ENCODE results near the gene PLCB1. TPM values are rescaled to one million over a fixed set of nuclear protein-coding genes. Genes with fewer than 3 reads are reported as not detected.

PLCB1 gene
- total RNA-seq, 1 experiment from 2014 or later, result not detected

DNA sequence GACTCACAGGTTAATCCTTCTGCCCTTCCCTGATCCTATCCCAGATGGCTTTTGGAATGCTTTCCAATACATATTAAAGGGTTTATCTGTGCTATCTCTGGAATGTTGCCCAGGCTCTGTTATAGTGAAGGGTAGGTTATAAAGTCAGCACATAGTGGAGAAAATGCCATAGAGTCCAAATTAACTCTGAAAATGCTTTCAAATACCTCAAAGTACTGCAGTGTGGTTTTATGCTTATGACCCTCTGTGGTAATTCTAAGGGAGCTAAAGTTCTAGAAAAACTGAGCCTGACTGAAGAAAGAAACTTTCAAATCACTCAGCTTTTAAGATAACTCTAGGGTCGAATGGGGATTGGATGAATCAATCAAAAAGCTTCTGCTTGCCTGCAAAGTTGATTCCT, 159.8 kb downstream of the PLCB1 start:
- CTCF ChIA-PET, result no interaction called here
- intact Hi-C loops (cut with micrococcal nuclease; ENCODE audit: unreplicated experiment), result no loop called here

DNA sequence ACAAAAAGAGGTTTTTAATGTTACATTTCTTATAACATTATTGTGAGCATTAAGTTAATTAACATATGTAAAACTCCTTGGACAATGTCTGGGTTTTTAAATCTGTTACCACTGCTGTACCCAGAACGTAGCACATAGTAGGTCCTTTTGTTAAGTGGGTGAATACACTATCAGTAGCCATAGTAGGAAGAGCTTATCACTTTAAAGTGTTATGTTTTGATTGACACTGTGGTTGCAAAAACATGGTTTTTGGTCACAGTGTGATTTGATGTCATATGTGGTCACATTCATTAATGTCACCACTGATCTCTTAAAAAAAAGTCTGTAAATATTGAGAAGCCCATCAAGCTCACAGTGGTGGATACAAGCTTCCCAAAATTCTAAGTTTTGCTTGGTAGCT, 160.7 kb downstream of the PLCB1 start:
- Histone ChIP-seq H3F3A (ENCODE audit: insufficient read depth, low read depth) (no peaks in the 10 kb centered on the region), H3K27ac (no peak overlapping the region), H3K9me3 (ENCODE audit: insufficient read depth, low read depth) (no peaks in the 10 kb centered on the region), H3K79me2 (ENCODE audit: low read depth) (no peaks in the 10 kb centered on the region), H3K4me2 (no peak overlapping the region), H2AFZ (no peak overlapping the region), H3K4me1 (replicated peaks; ENCODE audit: insufficient read depth) (no peaks in the 10 kb centered on the region), H4K20me1 (ENCODE audit: insufficient read depth) (no peaks in the 10 kb centered on the region), H3K9me2 (ENCODE audit: insufficient read depth) (no peaks in the 10 kb centered on the region), H3K27me3 (ENCODE audit: insufficient read depth, low read depth) (0 out of 2 replicates have a peak, but pooled peaks cover 1% of the 10 kb centered on the region), H3K36me3 (ENCODE audit: low read depth) (no peaks in the 10 kb centered on the region), H3K4me3 (no peak overlapping the region)
- intact Hi-C loops (cut with micrococcal nuclease; ENCODE audit: unreplicated experiment), result no loop called here
- CTCF ChIA-PET, result no interaction called here
- no peak for TF ChIP-seq EZH2 (IDR thresholded peaks at IDR 0.05; ENCODE audit: low read depth)
- TF ChIP-seq, protein P1, sequence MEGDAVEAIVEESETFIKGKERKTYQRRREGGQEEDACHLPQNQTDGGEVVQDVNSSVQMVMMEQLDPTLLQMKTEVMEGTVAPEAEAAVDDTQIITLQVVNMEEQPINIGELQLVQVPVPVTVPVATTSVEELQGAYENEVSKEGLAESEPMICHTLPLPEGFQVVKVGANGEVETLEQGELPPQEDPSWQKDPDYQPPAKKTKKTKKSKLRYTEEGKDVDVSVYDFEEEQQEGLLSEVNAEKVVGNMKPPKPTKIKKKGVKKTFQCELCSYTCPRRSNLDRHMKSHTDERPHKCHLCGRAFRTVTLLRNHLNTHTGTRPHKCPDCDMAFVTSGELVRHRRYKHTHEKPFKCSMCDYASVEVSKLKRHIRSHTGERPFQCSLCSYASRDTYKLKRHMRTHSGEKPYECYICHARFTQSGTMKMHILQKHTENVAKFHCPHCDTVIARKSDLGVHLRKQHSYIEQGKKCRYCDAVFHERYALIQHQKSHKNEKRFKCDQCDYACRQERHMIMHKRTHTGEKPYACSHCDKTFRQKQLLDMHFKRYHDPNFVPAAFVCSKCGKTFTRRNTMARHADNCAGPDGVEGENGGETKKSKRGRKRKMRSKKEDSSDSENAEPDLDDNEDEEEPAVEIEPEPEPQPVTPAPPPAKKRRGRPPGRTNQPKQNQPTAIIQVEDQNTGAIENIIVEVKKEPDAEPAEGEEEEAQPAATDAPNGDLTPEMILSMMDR (conservative IDR thresholded peaks at IDR 0.05), result no peak
- POLR2A ChIA-PET (ENCODE audit: unreplicated experiment), result no interaction called here
- no peak for DNase-seq
- no TSS peak for BruUV-seq (replicated peaks)

More for the DNA sequence above, 159.8 kb downstream of the PLCB1 start:
- Histone ChIP-seq H3K4me1 (replicated peaks; ENCODE audit: insufficient read depth) (no peaks in the 10 kb centered on the region), H3K27ac (no peak overlapping the region), H3K27me3 (ENCODE audit: insufficient read depth, low read depth) (0 out of 2 replicates have a peak, but pooled peaks cover 6% of the 10 kb centered on the region), H3K36me3 (ENCODE audit: low read depth) (no peaks in the 10 kb centered on the region), H3K4me3 (no peak overlapping the region), H3K79me2 (ENCODE audit: low read depth) (no peaks in the 10 kb centered on the region), H2AFZ (no peak overlapping the region), H3K9me2 (ENCODE audit: insufficient read depth) (no peaks in the 10 kb centered on the region), H3K4me2 (no peak overlapping the region), H4K20me1 (ENCODE audit: insufficient read depth) (no peaks in the 10 kb centered on the region), H3K9me3 (ENCODE audit: insufficient read depth, low read depth) (no peaks in the 10 kb centered on the region), H3F3A (ENCODE audit: insufficient read depth, low read depth) (no peaks in the 10 kb centered on the region)
- POLR2A ChIA-PET (ENCODE audit: unreplicated experiment), result no interaction called here
- DNase-seq, result no peak
- no TSS peak for BruUV-seq (replicated peaks)
- TF ChIP-seq EZH2 (IDR thresholded peaks at IDR 0.05; ENCODE audit: low read depth), result no peak
- TF ChIP-seq, protein P1 (conservative IDR thresholded peaks at IDR 0.05), result no peak

DNA sequence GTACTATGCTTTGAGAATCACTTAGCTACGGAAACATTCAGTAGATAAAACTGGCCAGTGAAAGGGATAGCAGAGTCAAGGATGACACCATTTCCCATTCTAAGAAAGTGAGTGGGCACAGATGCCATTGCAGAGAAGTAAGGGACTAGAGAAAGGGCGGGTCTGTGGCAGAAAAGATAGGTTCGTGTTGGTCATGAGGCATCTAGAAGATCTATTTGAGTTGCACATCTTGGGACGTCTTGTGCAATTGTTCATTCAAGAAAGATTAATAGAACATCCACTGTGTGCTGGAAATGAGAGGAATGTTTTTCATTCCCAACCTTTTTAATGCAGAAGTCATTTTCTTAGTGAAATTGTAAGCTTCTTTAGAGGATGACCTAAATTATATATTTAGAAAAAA, 161.7 kb downstream of the PLCB1 start:
- no peak overlapping the region for H3K4me2 ChIP-seq
- H3K36me3 ChIP-seq (ENCODE audit: low read depth), result no peaks in the 10 kb centered on the region
- no peaks in the 10 kb centered on the region for H3K4me1 ChIP-seq (replicated peaks; ENCODE audit: insufficient read depth)
- POLR2A ChIA-PET (ENCODE audit: unreplicated experiment), result no interaction called here
- CTCF ChIA-PET, result no interaction called here
- TF ChIP-seq, protein P1 (conservative IDR thresholded peaks at IDR 0.05), result no peak
- no peak for TF ChIP-seq EZH2 (IDR thresholded peaks at IDR 0.05; ENCODE audit: low read depth)
- H3F3A ChIP-seq (ENCODE audit: insufficient read depth, low read depth), result no peaks in the 10 kb centered on the region
- no peak overlapping the region for H3K4me3 ChIP-seq
- H3K9me3 ChIP-seq (ENCODE audit: insufficient read depth, low read depth), result no peaks in the 10 kb centered on the region
- no peaks in the 10 kb centered on the region for H3K27me3 ChIP-seq (ENCODE audit: insufficient read depth, low read depth)
- intact Hi-C loops (cut with micrococcal nuclease; ENCODE audit: unreplicated experiment), result no loop called here
- no peaks in the 10 kb centered on the region for H3K79me2 ChIP-seq (ENCODE audit: low read depth)
- DNase-seq, result no peak
- H3K9me2 ChIP-seq (ENCODE audit: insufficient read depth), result no peaks in the 10 kb centered on the region
- BruUV-seq (replicated peaks), result no TSS peak
- no peak overlapping the region for H3K27ac ChIP-seq
- H2AFZ ChIP-seq, result no peak overlapping the region
- H4K20me1 ChIP-seq (ENCODE audit: insufficient read depth), result no peaks in the 10 kb centered on the region

Measured in PC-9 (cell line).